ENCODE data around the gene SUSD1.

- TF ChIP-seq CTCF (IDR thresholded peaks at IDR 0.05) = no peak
- TF ChIP-seq POLR2A (IDR thresholded peaks at IDR 0.05) = no peak
Observed at GRCh38 chr9:112044186-112044585, 130.9 kb downstream of the SUSD1 start.

Measured in body of pancreas (tissue), 4 donors.